Uterus (tissue), 2 donors: ENCODE results near the gene ARRDC3.

Experiments used
- POLR2A ChIP-seq, 2 donors: fragments of 450-650 bp; IDR thresholded peaks; one replicate each; pipeline ENCODE4 v1.6.1; 2016; ENCODE audit warnings: antibody characterized with exemption in 2 of 2, mild to moderate bottlenecking in 1 of 2, moderate library complexity in 1 of 2
- TF ChIP-seq, protein P1 (sequence below), 4 experiments: fragments of 200-600 bp in 2 of 4; fragments of 450-650 bp in 2 of 4; sonication (generic) in 2 of 4; IDR thresholded peaks; one replicate each; pipeline ENCODE4 v1.5.1; 2016 to 2019; ENCODE audit warnings: antibody characterized with exemption in 4 of 4, mild to moderate bottlenecking in 2 of 4, moderate library complexity in 1 of 4

- TF ChIP-seq, protein P1, sequence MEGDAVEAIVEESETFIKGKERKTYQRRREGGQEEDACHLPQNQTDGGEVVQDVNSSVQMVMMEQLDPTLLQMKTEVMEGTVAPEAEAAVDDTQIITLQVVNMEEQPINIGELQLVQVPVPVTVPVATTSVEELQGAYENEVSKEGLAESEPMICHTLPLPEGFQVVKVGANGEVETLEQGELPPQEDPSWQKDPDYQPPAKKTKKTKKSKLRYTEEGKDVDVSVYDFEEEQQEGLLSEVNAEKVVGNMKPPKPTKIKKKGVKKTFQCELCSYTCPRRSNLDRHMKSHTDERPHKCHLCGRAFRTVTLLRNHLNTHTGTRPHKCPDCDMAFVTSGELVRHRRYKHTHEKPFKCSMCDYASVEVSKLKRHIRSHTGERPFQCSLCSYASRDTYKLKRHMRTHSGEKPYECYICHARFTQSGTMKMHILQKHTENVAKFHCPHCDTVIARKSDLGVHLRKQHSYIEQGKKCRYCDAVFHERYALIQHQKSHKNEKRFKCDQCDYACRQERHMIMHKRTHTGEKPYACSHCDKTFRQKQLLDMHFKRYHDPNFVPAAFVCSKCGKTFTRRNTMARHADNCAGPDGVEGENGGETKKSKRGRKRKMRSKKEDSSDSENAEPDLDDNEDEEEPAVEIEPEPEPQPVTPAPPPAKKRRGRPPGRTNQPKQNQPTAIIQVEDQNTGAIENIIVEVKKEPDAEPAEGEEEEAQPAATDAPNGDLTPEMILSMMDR (IDR thresholded peaks at IDR 0.05): peak; percentile 94 to 99 (median 97)
- peak in 1 of 2 donors; percentile 19 for TF ChIP-seq POLR2A (IDR thresholded peaks at IDR 0.05)
Observed at GRCh38 chr5:91384671-91385430, 1.7 kb upstream of the ARRDC3 start.
